H1 (cell line): Measurements from ENCODE around the gene CCDC116.

Source experiments
- EP300 ChIP-seq, 2 experiments: IDR thresholded peaks; 1 replicate in 1 of 2; 2 replicates in 1 of 2; pipeline ENCODE4 v1.6.1; 2011 to 2012; ENCODE audit warnings: low read depth in 2 of 2, low read length in 2 of 2, mild to moderate bottlenecking in 2 of 2, borderline replicate concordance in 1 of 2, inconsistent platforms in 1 of 2, moderate library complexity in 1 of 2
- EZH2 ChIP-seq: fragments of 200-600 bp; sonication (generic); IDR thresholded peaks from 2 replicates; pipeline ENCODE4 v1.7.1; 2012; ENCODE audit warnings: low read depth, mild to moderate bottlenecking, moderate library complexity, low read length, inconsistent platforms; ENCODE audit not compliant: severe bottlenecking
- PHF8 ChIP-seq: fragments of 200-600 bp; sonication (generic); conservative IDR thresholded peaks from 2 replicates; pipeline ENCODE4 v1.7.1; 2012; ENCODE audit warnings: low read depth, mild to moderate bottlenecking, inconsistent platforms, low read length, moderate library complexity
- RAD21 ChIP-seq, 2 experiments: IDR thresholded peaks in 1 of 2; conservative IDR thresholded peaks in 1 of 2; 2 replicates each; pipeline ENCODE4 v1.6.1; 2011; ENCODE audit warnings: low read depth in 2 of 2, low read length in 2 of 2, improper control_type of control experiment in 1 of 2, inconsistent platforms in 1 of 2, mild to moderate bottlenecking in 1 of 2, moderate library complexity in 1 of 2
- RBBP5 ChIP-seq: IDR thresholded peaks from 2 replicates; pipeline ENCODE4 v1.7.1; 2012; ENCODE audit warnings: low read depth, mild to moderate bottlenecking, inconsistent platforms, low read length, moderate library complexity, borderline replicate concordance
- TCF12 ChIP-seq: IDR thresholded peaks from 2 replicates; pipeline ENCODE4 v1.6.1; 2011; ENCODE audit warnings: low read depth, mild to moderate bottlenecking, low read length
- YY1 ChIP-seq: IDR thresholded peaks from 2 replicates; pipeline ENCODE4 v1.6.1; 2011; ENCODE audit warnings: low read depth, mild to moderate bottlenecking, low read length
- ZNF274 ChIP-seq: IDR thresholded peaks from 2 replicates; pipeline ENCODE4 v1.7.0; 2012; ENCODE audit warnings: low read length, borderline replicate concordance; ENCODE audit errors: extremely low read depth
- TF ChIP-seq, protein P1 (sequence below), 3 experiments: IDR thresholded peaks; 1 replicate in 2 of 3; 2 replicates in 1 of 3; pipeline versions ENCODE4 v1.5.1 to v1.6.1; 2011; ENCODE audit warnings: low read length in 3 of 3, mild to moderate bottlenecking in 3 of 3, inconsistent platforms in 2 of 3, low read depth in 1 of 3, moderate library complexity in 1 of 3; ENCODE audit not compliant: insufficient read depth in 1 of 3; ENCODE audit errors: control extremely low read depth in 1 of 3

DNA sequence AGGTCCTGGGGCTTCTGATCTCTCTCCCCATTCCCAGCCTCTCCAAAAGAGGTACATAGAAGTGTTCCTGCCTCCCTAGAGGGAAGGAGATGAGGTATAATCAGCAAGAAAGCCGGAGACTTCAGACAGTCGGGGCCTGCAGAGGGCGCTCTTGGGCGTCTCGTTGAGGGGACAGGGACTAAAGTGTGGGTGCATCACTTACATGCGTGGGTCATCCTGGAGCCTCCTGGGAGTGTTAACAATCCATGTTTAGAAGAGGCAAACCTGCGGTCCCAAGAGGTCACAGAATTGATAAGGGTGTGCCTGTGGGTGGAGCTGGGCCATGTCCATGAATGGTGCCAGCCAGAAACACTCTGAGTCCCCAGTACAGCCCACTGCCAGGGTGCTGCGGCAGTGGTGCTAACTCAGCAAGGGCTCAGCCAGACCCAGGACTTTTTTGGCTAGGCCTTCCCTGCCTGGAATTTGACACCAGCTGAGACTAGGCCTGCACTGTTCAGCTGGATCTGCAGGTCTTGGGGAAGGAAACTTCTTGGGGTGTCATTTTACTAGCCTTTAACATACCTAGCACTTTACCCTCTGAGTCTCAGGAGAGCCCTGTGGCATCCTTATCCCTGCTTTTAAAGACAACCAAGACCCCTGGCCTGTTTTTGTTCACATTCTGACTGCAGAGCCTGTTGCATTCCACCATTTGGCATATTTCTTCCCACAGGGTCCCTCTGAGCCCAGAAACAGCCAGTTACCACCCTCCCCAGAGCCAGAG lies 8.3 kb upstream of the CCDC116 start:
- TF ChIP-seq EP300 (IDR thresholded peaks at IDR 0.05; ENCODE audit: borderline replicate concordance in 1 of 2, low read depth in 2 of 2, low read length in 2 of 2): no peak
- TF ChIP-seq RBBP5: no peak
- TF ChIP-seq TCF12: no peak
- TF ChIP-seq, protein P1, sequence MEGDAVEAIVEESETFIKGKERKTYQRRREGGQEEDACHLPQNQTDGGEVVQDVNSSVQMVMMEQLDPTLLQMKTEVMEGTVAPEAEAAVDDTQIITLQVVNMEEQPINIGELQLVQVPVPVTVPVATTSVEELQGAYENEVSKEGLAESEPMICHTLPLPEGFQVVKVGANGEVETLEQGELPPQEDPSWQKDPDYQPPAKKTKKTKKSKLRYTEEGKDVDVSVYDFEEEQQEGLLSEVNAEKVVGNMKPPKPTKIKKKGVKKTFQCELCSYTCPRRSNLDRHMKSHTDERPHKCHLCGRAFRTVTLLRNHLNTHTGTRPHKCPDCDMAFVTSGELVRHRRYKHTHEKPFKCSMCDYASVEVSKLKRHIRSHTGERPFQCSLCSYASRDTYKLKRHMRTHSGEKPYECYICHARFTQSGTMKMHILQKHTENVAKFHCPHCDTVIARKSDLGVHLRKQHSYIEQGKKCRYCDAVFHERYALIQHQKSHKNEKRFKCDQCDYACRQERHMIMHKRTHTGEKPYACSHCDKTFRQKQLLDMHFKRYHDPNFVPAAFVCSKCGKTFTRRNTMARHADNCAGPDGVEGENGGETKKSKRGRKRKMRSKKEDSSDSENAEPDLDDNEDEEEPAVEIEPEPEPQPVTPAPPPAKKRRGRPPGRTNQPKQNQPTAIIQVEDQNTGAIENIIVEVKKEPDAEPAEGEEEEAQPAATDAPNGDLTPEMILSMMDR (IDR thresholded peaks at IDR 0.05; ENCODE audit: control extremely low read depth in 1 of 3, insufficient read depth in 1 of 3, low read depth in 1 of 3, low read length in 3 of 3): peak; percentile 66 to 86 (median 79)
- TF ChIP-seq RAD21 (IDR thresholded peaks at IDR 0.05 in 1 of 2, conservative IDR thresholded peaks at IDR 0.05 in 1 of 2; ENCODE audit: low read depth in 2 of 2, low read length in 2 of 2): peak; percentile 37 to 47; a peak in 3 of 4 replicates
- TF ChIP-seq ZNF274: no peak
- TF ChIP-seq YY1: no peak
- TF ChIP-seq EZH2: no peak
- TF ChIP-seq PHF8: no peak
